Fibroblast of lung (primary cell): Measurements from ENCODE around the gene FN3K. TPM values are rescaled to one million over a fixed set of nuclear protein-coding genes. Genes with fewer than 3 reads are reported as not detected.

Source experiments
- DNase-seq, 2 donors: peaks; one replicate each; pipeline versions ENCODE4 v3.0.0 to v3.0.0-alpha.2; 2010; ENCODE audit warnings: low read depth in 2 of 2
- H2AFZ ChIP-seq: 2 replicates; pipeline ENCODE4 v1.5.1; 2012; ENCODE audit warnings: low read length, control low read depth, inconsistent platforms
- H3K27ac ChIP-seq: 2 replicates; pipeline ENCODE4 v1.5.1; 2011; ENCODE audit warnings: low read length, control low read depth; ENCODE audit not compliant: insufficient read depth
- H3K27me3 ChIP-seq: 2 replicates; pipeline ENCODE4 v1.5.1; 2011; ENCODE audit warnings: mild to moderate bottlenecking, low read length; ENCODE audit not compliant: control insufficient read depth, insufficient read depth
- H3K36me3 ChIP-seq: 2 replicates; pipeline ENCODE4 v1.5.1; 2011; ENCODE audit warnings: low read length; ENCODE audit not compliant: control insufficient read depth, insufficient read depth
- H3K4me1 ChIP-seq: 2 replicates; pipeline ENCODE4 v1.5.1; 2011; ENCODE audit warnings: low read length; ENCODE audit not compliant: control insufficient read depth, insufficient read depth; ENCODE audit errors: extremely low read depth
- H3K4me2 ChIP-seq: 2 replicates; pipeline ENCODE4 v1.5.1; 2011; ENCODE audit warnings: low read length, control low read depth; ENCODE audit not compliant: insufficient read depth; ENCODE audit errors: extremely low read depth
- H3K4me3 ChIP-seq, 4 experiments: fragments of 200-600 bp in 1 of 4; sonication (generic) in 1 of 4; replicated peaks in 1 of 4; 2 replicates each; pipeline ENCODE4 v1.5.1; 2011 to 2016; ENCODE audit warnings: low read length in 4 of 4, low read depth in 3 of 4, mild to moderate bottlenecking in 3 of 4, control low read depth in 2 of 4, inconsistent platforms in 1 of 4, mixed read lengths in 1 of 4; ENCODE audit not compliant: insufficient read depth in 1 of 4; ENCODE audit errors: control extremely low read depth in 1 of 4
- H3K79me2 ChIP-seq: 2 replicates; pipeline ENCODE4 v1.5.1; 2012; ENCODE audit warnings: mild to moderate bottlenecking, low read length, inconsistent platforms; ENCODE audit not compliant: control insufficient read depth, insufficient read depth
- H3K9ac ChIP-seq: 2 replicates; pipeline ENCODE4 v1.5.1; 2011; ENCODE audit warnings: mild to moderate bottlenecking, low read length, control low read depth; ENCODE audit not compliant: insufficient read depth
- H3K9me3 ChIP-seq: 2 replicates; pipeline ENCODE4 v1.5.1; 2012; ENCODE audit warnings: low read depth, low read length; ENCODE audit not compliant: control insufficient read depth, insufficient read depth
- H4K20me1 ChIP-seq: 2 replicates; pipeline ENCODE4 v1.5.1; 2011; ENCODE audit warnings: low read length; ENCODE audit not compliant: control insufficient read depth, insufficient read depth; ENCODE audit errors: extremely low read depth
- EZH2 ChIP-seq: IDR thresholded peaks from 2 replicates; pipeline ENCODE4 v1.5.1; 2012; ENCODE audit warnings: low read length, control low read depth, mild to moderate bottlenecking; ENCODE audit errors: missing control alignments
- polyA plus RNA-seq, 2 donors: library from polyadenylated mRNA; depleted of rRNA in 1 of 2; stranded (reverse) in 1 of 2; unstranded in 1 of 2; fragments of >200 nt; gene quantifications; 2 replicates each; pipeline ENCODE4 v1.2.1, GENCODE V29; 2011 to 2012; ENCODE audit warnings: missing spikeins in 1 of 2
- total RNA-seq: library from RNA; depleted of rRNA; stranded (reverse); fragments of >200 nt; gene quantifications from 2 replicates; pipeline ENCODE4 v1.2.1, GENCODE V29; 2014
- TF ChIP-seq, protein P1 (sequence below), 2 donors: IDR thresholded peaks in 1 of 2; conservative IDR thresholded peaks in 1 of 2; 1 replicate in 1 of 2; 2 replicates in 1 of 2; pipeline ENCODE4 v1.5.1; 2011 to 2012; ENCODE audit warnings: low read length in 2 of 2, control low read depth in 1 of 2, inconsistent platforms in 1 of 2, low read depth in 1 of 2, mild to moderate bottlenecking in 1 of 2

The FN3K gene
- total and polyA plus RNA-seq, 2 donors (not counting 1 experiment from before 2014, with no cell fraction given): 0.61 to 8.9 TPM

DNA sequence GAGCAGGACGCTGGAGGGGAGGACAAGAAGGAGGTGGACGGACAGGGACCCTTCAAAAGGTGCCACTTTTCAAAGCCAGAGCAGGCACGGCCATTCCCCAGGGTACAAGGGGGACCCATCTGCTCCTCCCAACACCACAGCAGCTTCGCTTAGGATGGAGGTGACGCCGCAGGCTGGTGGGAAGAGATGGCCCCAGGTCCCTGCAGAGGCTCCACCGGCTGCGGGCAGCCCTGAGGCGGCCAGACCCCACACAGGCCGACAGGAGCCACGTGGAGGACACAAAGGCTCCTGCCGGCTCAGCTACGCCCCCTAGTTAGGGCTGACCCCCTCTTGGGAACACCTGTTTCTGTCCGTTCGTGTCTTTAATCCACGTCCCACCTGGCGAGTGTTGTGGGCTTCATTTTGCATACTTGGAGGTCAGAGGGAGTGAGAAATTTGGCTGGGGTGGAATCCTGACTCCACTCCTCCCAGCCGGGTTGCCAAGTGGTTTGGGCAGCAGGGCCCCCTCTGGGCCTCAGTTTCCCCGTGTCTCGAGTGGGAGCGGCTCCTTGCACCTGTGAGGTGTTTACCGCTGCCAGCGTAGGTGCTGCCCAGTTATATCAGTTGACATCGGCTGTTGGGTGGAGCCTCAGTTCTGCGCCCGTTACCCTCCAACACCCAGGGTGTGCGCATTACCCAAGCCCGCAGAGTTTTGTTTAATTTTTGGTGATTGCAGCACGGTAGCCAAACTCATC, 24.7 kb upstream of the FN3K start:
- Histone ChIP-seq H3K79me2 (no peaks in the 10 kb centered on the region), H4K20me1 (no peaks in the 10 kb centered on the region), H3K9me3 (no peaks in the 10 kb centered on the region), H3K27me3 (no peaks in the 10 kb centered on the region), H3K4me3 (no peak overlapping the region), H3K27ac (no peak overlapping the region), H3K36me3 (no peaks in the 10 kb centered on the region), H3K4me1 (no peaks in the 10 kb centered on the region), H3K4me2 (no peak overlapping the region), H3K9ac (no peak overlapping the region), H2AFZ (no peak overlapping the region)
- DNase-seq: no peak
- TF ChIP-seq, protein P1, sequence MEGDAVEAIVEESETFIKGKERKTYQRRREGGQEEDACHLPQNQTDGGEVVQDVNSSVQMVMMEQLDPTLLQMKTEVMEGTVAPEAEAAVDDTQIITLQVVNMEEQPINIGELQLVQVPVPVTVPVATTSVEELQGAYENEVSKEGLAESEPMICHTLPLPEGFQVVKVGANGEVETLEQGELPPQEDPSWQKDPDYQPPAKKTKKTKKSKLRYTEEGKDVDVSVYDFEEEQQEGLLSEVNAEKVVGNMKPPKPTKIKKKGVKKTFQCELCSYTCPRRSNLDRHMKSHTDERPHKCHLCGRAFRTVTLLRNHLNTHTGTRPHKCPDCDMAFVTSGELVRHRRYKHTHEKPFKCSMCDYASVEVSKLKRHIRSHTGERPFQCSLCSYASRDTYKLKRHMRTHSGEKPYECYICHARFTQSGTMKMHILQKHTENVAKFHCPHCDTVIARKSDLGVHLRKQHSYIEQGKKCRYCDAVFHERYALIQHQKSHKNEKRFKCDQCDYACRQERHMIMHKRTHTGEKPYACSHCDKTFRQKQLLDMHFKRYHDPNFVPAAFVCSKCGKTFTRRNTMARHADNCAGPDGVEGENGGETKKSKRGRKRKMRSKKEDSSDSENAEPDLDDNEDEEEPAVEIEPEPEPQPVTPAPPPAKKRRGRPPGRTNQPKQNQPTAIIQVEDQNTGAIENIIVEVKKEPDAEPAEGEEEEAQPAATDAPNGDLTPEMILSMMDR (conservative IDR thresholded peaks at IDR 0.05 in 1 of 2, IDR thresholded peaks at IDR 0.05 in 1 of 2; ENCODE audit: low read depth in 1 of 2, low read length in 2 of 2): no peak
- TF ChIP-seq EZH2: no peak

DNA sequence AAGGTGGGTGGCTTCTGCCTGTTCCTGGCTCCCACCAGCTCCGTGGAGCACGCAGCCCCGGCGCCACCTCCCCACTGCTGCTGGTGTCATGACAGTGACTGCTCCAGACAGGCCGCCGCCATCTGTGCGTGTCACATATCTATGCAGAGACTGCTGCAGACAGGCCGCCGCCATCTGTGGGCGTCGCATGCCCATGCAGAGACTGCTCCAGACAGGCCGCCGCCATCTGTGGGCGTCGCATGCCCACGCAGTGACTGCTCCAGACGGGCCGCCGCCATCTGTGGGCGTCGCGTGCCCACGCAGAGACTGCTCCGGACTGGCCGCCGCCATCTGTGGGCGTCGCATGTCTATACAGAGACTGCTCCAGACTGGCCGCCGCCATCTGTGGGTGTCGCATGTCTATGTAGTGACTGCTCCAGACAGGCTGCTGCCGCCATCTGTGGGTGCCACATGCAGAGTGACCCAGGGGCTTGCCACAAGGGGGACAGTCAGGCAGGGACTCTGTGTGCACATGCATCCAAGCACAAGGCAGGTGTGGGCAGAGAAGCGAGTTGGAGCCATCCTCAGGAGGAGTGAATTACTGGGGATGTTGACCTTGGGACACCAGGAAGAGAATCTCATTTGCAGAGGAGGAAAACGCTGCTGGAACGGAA, 22.2 kb upstream of the FN3K start:
- H3K4me3 ChIP-seq: no peak overlapping the region
- no peaks in the 10 kb centered on the region for H3K36me3 ChIP-seq
- H3K9me3 ChIP-seq: no peaks in the 10 kb centered on the region
- no peaks in the 10 kb centered on the region for H3K27me3 ChIP-seq
- H3K79me2 ChIP-seq: peaks cover 9% of the 10 kb centered on the region
- no peak overlapping the region for H3K9ac ChIP-seq
- no peak overlapping the region for H3K27ac ChIP-seq
- H2AFZ ChIP-seq: no peak overlapping the region
- DNase-seq: no peak
- TF ChIP-seq, protein P1 (conservative IDR thresholded peaks at IDR 0.05 in 1 of 2, IDR thresholded peaks at IDR 0.05 in 1 of 2; ENCODE audit: low read depth in 1 of 2, low read length in 2 of 2): no peak
- no peak for TF ChIP-seq EZH2
- H3K4me2 ChIP-seq: no peak overlapping the region
- peaks cover 4% of the 10 kb centered on the region for H3K4me1 ChIP-seq
- H4K20me1 ChIP-seq: no peaks in the 10 kb centered on the region

DNA sequence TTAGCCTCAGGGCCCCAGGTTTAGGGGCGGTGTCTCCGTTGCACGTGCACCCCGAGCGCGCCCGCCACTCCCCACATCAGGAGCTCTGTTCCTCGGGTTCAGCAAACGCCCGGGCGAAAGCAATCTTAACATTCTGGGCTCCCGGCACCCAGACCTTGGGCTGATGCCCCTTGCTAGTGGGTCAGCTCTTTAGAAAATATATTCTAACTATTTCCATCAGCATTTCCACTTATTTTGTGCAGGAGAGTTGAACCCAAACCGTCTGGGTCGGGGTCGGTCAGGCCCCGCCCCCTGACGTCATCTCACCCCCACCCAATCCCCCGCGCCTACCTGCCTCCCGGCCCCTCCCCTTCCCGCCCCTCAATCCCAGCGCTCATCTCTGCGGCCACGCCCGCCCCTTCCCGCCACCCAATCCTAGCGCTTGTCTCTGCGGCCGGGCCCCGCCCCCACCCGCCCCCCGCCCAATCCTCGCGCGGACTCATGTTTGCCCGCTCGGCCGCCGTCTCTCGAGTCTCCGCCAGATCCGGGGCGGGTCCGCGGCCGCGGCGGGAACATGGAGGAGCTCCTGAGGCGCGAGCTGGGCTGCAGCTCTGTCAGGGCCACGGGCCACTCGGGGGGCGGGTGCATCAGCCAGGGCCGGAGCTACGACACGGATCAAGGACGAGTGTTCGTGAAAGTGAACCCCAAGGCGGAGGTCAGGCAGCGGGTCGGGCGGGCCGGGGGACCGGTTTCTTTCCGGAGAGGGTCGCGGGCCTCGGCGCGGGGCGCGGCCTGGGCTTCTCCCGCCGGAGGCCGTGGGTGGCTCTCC, 19.0 kb upstream of the FN3K start, which contains the start of gene FN3KRP:
Gene FN3KRP, plus strand, starts transcription at position 504 of the 808 bp plus-strand sequence. Its CDS starts 50 bp downstream, at position 554.
- peak within 1 kb of the TSS; percentile 78 for H2AFZ ChIP-seq
- H3K4me3 ChIP-seq: peak within 1 kb of the TSS; percentile 78 to 85 (median 80)
- no peaks in the 10 kb centered on the region for H3K9me3 ChIP-seq
- H3K27ac ChIP-seq: peak within 1 kb of the TSS; percentile 67
- peak; percentile 87 to 92 for DNase-seq
- H4K20me1 ChIP-seq: no peaks in the 10 kb centered on the region
- H3K9ac ChIP-seq: peak within 1 kb of the TSS; percentile 71
- peaks cover 1% of the 10 kb centered on the region for H3K36me3 ChIP-seq
- H3K79me2 ChIP-seq: peaks cover 12% of the 10 kb centered on the region
- peak within 1 kb of the TSS; percentile 93 for H3K4me2 ChIP-seq
- TF ChIP-seq, protein P1 (conservative IDR thresholded peaks at IDR 0.05 in 1 of 2, IDR thresholded peaks at IDR 0.05 in 1 of 2; ENCODE audit: low read depth in 1 of 2, low read length in 2 of 2): no peak
- TF ChIP-seq EZH2: no peak
- H3K27me3 ChIP-seq: no peaks in the 10 kb centered on the region
- H3K4me1 ChIP-seq: peaks cover 4% of the 10 kb centered on the region
